ENCODE results near the gene CPT1B.

DNA sequence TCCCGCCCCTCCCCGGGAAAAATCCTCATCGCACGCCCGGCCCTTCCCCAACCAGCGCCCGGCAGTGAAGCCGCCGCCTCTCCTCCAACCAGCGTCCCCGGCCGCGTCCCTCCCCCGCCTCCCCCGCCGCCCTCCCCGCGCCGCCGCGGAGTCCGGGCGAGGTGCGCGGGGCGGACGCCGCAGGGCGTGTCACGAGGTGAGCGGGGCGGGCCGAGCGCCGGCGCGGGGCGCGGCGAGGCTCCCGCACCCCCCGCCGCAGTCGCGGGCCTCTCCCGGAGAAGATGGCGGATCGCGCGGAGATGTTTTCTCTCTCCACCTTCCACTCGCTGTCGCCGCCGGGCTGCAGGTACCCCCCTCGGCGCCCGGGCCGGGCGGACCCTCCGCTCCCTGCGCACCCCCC is 22.3 kb upstream of the CPT1B start, which contains the start of gene MAPK8IP2:
- TF ChIP-seq EZH2 (IDR thresholded peaks at IDR 0.05; ENCODE audit: low read length, missing control alignments), result no peak
- TF ChIP-seq, protein P1, sequence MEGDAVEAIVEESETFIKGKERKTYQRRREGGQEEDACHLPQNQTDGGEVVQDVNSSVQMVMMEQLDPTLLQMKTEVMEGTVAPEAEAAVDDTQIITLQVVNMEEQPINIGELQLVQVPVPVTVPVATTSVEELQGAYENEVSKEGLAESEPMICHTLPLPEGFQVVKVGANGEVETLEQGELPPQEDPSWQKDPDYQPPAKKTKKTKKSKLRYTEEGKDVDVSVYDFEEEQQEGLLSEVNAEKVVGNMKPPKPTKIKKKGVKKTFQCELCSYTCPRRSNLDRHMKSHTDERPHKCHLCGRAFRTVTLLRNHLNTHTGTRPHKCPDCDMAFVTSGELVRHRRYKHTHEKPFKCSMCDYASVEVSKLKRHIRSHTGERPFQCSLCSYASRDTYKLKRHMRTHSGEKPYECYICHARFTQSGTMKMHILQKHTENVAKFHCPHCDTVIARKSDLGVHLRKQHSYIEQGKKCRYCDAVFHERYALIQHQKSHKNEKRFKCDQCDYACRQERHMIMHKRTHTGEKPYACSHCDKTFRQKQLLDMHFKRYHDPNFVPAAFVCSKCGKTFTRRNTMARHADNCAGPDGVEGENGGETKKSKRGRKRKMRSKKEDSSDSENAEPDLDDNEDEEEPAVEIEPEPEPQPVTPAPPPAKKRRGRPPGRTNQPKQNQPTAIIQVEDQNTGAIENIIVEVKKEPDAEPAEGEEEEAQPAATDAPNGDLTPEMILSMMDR (conservative IDR thresholded peaks at IDR 0.05 in 1 of 2, IDR thresholded peaks at IDR 0.05 in 1 of 2; ENCODE audit: low read depth in 1 of 2, low read length in 2 of 2), result no peak
